ENCODE data around the gene USP5. TPM values are rescaled to one million over a fixed set of nuclear protein-coding genes. Genes with fewer than 3 reads are reported as not detected.

The USP5 gene
- total and polyA plus RNA-seq, 2 of the 8 experiments (the other 6 are each of a cell fraction or from before 2014, with no cell fraction given): 66.5 to 148 TPM

- TF ChIP-seq TAF1 (IDR thresholded peaks at IDR 0.05; ENCODE audit: low read depth, low read length): no peak
Observed at GRCh38 chr12:6836851-6837250, 15.1 kb upstream of the USP5 start (continued).

Data from H1 (cell line).